Neural cell (in vitro differentiated cells): Measurements from ENCODE around the gene DNER.
"Not testable (repeated sequence)": the region's sequence is repeated elsewhere in the genome, so short reads cannot be mapped to it uniquely, and the experiment has no call there.

Experiments
- CTCF ChIP-seq: fragments of 450-650 bp; IDR thresholded peaks from 2 replicates; pipeline ENCODE4 v1.5.1; 2014; ENCODE audit warnings: antibody characterized with exemption, mild to moderate bottlenecking, moderate library complexity; ENCODE audit not compliant: poor library complexity, severe bottlenecking
- EP300 ChIP-seq: fragments of 450-650 bp; conservative IDR thresholded peaks from 2 replicates; pipeline ENCODE4 v1.6.1; 2014; ENCODE audit warnings: antibody characterized with exemption, mild to moderate bottlenecking, moderate library complexity; ENCODE audit not compliant: poor library complexity, severe bottlenecking
- POLR2AphosphoS5 ChIP-seq: IDR thresholded peaks from 2 replicates; pipeline ENCODE4 v1.6.1; 2012
- REST ChIP-seq: IDR thresholded peaks from 2 replicates; pipeline ENCODE4 v1.6.1; 2012; ENCODE audit warnings: borderline replicate concordance
- TAF1 ChIP-seq: IDR thresholded peaks from 2 replicates; pipeline ENCODE4 v1.6.1; 2012; ENCODE audit warnings: low read depth

- not testable (repeated sequence) for TF ChIP-seq TAF1, CTCF, REST, POLR2AphosphoS5, EP300
Measured at GRCh38 chr2:229506699-229507098, 207.7 kb downstream of the DNER start.
